GM23248 (cell line): Measurements from ENCODE around the gene NT5DC3. TPM values are rescaled to one million over a fixed set of nuclear protein-coding genes. Genes with fewer than 3 reads are reported as not detected.

Experiments
- DNase-seq: peaks from one replicate; pipeline ENCODE4 v3.0.0-alpha.2; 2015
- H2AFZ ChIP-seq: fragments of 200-600 bp; sonication (generic); 2 replicates; pipeline ENCODE4 v1.6.1; 2016; ENCODE audit warnings: antibody characterized with exemption
- H3F3A ChIP-seq: fragments of 200-600 bp; sonication (generic); 2 replicates; pipeline ENCODE4 v1.6.1; 2016; ENCODE audit warnings: mild to moderate bottlenecking, antibody characterized with exemption, mixed run types; ENCODE audit not compliant: insufficient read depth
- H3K27ac ChIP-seq: fragments of 200-600 bp; sonication (generic); 2 replicates; pipeline ENCODE4 v1.5.1; 2016; ENCODE audit warnings: mild to moderate bottlenecking
- H3K27me3 ChIP-seq: fragments of 200-600 bp; sonication (generic); replicated peaks from 2 replicates; pipeline ENCODE4 v1.6.1; 2016; ENCODE audit warnings: mild to moderate bottlenecking; ENCODE audit not compliant: insufficient read depth
- H3K36me3 ChIP-seq: fragments of 200-600 bp; sonication (generic); 2 replicates; pipeline ENCODE4 v1.6.1; 2016; ENCODE audit warnings: low read depth, mild to moderate bottlenecking
- H3K4me1 ChIP-seq: fragments of 200-600 bp; sonication (generic); 2 replicates; pipeline ENCODE4 v1.6.1; 2016; ENCODE audit warnings: mild to moderate bottlenecking; ENCODE audit not compliant: insufficient read depth
- H3K4me2 ChIP-seq: fragments of 200-600 bp; sonication (generic); one replicate; pipeline ENCODE4 v1.6.1; 2016; ENCODE audit warnings: mild to moderate bottlenecking; ENCODE audit not compliant: unreplicated experiment
- H3K4me3 ChIP-seq: fragments of 200-600 bp; sonication (generic); 2 replicates; pipeline ENCODE4 v1.5.1; 2016; ENCODE audit warnings: mild to moderate bottlenecking
- H3K79me2 ChIP-seq: fragments of 200-600 bp; sonication (generic); 2 replicates; pipeline ENCODE4 v1.6.1; 2016; ENCODE audit warnings: mild to moderate bottlenecking; ENCODE audit not compliant: insufficient read depth
- H3K9ac ChIP-seq: fragments of 200-600 bp; sonication (generic); 2 replicates; pipeline ENCODE4 v1.6.1; 2016; ENCODE audit warnings: mild to moderate bottlenecking
- H3K9me2 ChIP-seq: fragments of 200-600 bp; sonication (generic); 2 replicates; pipeline ENCODE4 v1.6.1; 2016; ENCODE audit warnings: mixed run types, mild to moderate bottlenecking, moderate library complexity; ENCODE audit not compliant: insufficient read depth
- H3K9me3 ChIP-seq: fragments of 200-600 bp; sonication (generic); one replicate; pipeline ENCODE4 v1.6.1; 2017; ENCODE audit warnings: low read depth
- H4K20me1 ChIP-seq: fragments of 200-600 bp; sonication (generic); 2 replicates; pipeline ENCODE4 v1.6.0; 2016; ENCODE audit not compliant: insufficient read depth
- EZH2 ChIP-seq: fragments of 200-600 bp; sonication (generic); IDR thresholded peaks from 2 replicates; pipeline ENCODE4 v1.6.1; 2018; ENCODE audit warnings: antibody characterized with exemption, mild to moderate bottlenecking; ENCODE audit not compliant: insufficient read depth, poor library complexity, severe bottlenecking
- EZH2phosphoT487 ChIP-seq: fragments of 200-600 bp; sonication (generic); IDR thresholded peaks from 2 replicates; pipeline ENCODE4 v1.6.1; 2018; ENCODE audit warnings: antibody characterized with exemption, moderate library complexity, mild to moderate bottlenecking, low read depth; ENCODE audit not compliant: insufficient read depth
- WGBS, 2 experiments: methylation state at CpG; one replicate each; pipeline ENCODE4 v1.1.6; 2015 to 2017; ENCODE audit warnings: low lambda C conversion rate in 2 of 2, low coverage in 1 of 2; ENCODE audit errors: missing lambda C conversion rate in 2 of 2; 5-methylcytosine and 5-hydroxymethylcytosine counted together
- in situ Hi-C: fragments of 300-500 bp; cut with MboI; formaldehyde crosslinking; loops from 2 replicates; pipeline ENCODE4 v1.15.0; 2020
- polyA plus RNA-seq: library from polyadenylated mRNA; unstranded; fragments of >200 nt; fragmentation: Nextera tagmentation; extraction: Ambion mirVana; gene quantifications from 2 replicates; pipeline ENCODE4 v1.2.1, GENCODE V29; 2016
- total RNA-seq: library from RNA; depleted of rRNA; stranded (reverse); fragments of >200 nt; shearing (Covaris generic); gene quantifications from 2 replicates; pipeline ENCODE4 v1.2.3, GENCODE V29; 2014

Gene NT5DC3
- total and polyA plus RNA-seq, 2 experiments from 2014 or later: 3.4 to 5.2 TPM

- in situ Hi-C loops: no loop called here
- DNase-seq: peak; percentile 90
- no peaks in the 10 kb centered on the region for H3K36me3 ChIP-seq
- peaks cover 34% of the 10 kb centered on the region for H3K79me2 ChIP-seq
- TF ChIP-seq EZH2 (no peak), EZH2phosphoT487 (no peak)
- H3K27ac ChIP-seq: no peak overlapping the region
- no peaks in the 10 kb centered on the region for H3F3A ChIP-seq
- H3K4me1 ChIP-seq: peaks cover 8% of the 10 kb centered on the region
- 57 to 59% methylated on average over 20 of the region's 20 CpGs for WGBS, 2 experiments
- no peaks in the 10 kb centered on the region for H3K9me2 ChIP-seq
- peak overlapping the region; percentile 57 for H3K4me2 ChIP-seq
- H2AFZ ChIP-seq: peak overlapping the region; percentile 78
- H3K9ac ChIP-seq: no peak overlapping the region
- no peaks in the 10 kb centered on the region for H3K27me3 ChIP-seq
- no peaks in the 10 kb centered on the region for H4K20me1 ChIP-seq
- no peaks in the 10 kb centered on the region for H3K9me3 ChIP-seq
- peak overlapping the region; percentile 91 for H3K4me3 ChIP-seq
Observed at GRCh38 chr12:103841690-103842584, 903 bp upstream of the NT5DC3 start.

- no peaks in the 10 kb centered on the region for H3K36me3 ChIP-seq
- 1 to 2% methylated on average over 24 to 29 of the region's 29 CpGs for WGBS, 2 experiments
- no peaks in the 10 kb centered on the region for H4K20me1 ChIP-seq
- H3K9me2 ChIP-seq: no peaks in the 10 kb centered on the region
- H3K9ac ChIP-seq: peak overlapping the region; percentile 86
- peak; percentile 82 for DNase-seq
- H3K79me2 ChIP-seq: peaks cover 48% of the 10 kb centered on the region
- no peaks in the 10 kb centered on the region for H3K27me3 ChIP-seq
- H3K9me3 ChIP-seq: no peaks in the 10 kb centered on the region
- in situ Hi-C loops: no loop called here
- peak overlapping the region; percentile 91 for H3K4me3 ChIP-seq
- peak overlapping the region; percentile 77 for H3K4me2 ChIP-seq
- no peaks in the 10 kb centered on the region for H3F3A ChIP-seq
- TF ChIP-seq EZH2: no peak
- no peak for TF ChIP-seq EZH2phosphoT487
- peak overlapping the region; percentile 85 for H2AFZ ChIP-seq
- no peak overlapping the region for H3K27ac ChIP-seq
- peaks cover 8% of the 10 kb centered on the region for H3K4me1 ChIP-seq
Observed at GRCh38 chr12:103840462-103840875, 565 bp downstream of the NT5DC3 start.

GRCh38 chr12:103839609-103840461 is 1.2 kb downstream of the NT5DC3 start:
- in situ Hi-C loops: no loop called here
- Histone ChIP-seq H3K9me3 (no peaks in the 10 kb centered on the region), H3K4me3 (peak overlapping the region; percentile 91), H3K27ac (no peak overlapping the region), H3F3A (peaks cover 4% of the 10 kb centered on the region), H2AFZ (no peak overlapping the region), H3K27me3 (no peaks in the 10 kb centered on the region), H3K9ac (peak overlapping the region; percentile 86), H3K4me1 (peaks cover 8% of the 10 kb centered on the region), H3K4me2 (peak overlapping the region; percentile 77), H3K9me2 (no peaks in the 10 kb centered on the region), H4K20me1 (no peaks in the 10 kb centered on the region), H3K79me2 (peaks cover 55% of the 10 kb centered on the region), H3K36me3 (no peaks in the 10 kb centered on the region)
- TF ChIP-seq EZH2phosphoT487: no peak
- no peak for TF ChIP-seq EZH2
- no peak for DNase-seq
- WGBS, 2 experiments: 76 to 81% methylated on average over 13 to 14 of the region's 14 CpGs

- H3K4me3 ChIP-seq: no peak overlapping the region; the same call in 1 of the 2 replicates
- H3K79me2 ChIP-seq: peaks cover 62% of the 10 kb centered on the region
- H3K27ac ChIP-seq: no peak overlapping the region
- no peaks in the 10 kb centered on the region for H4K20me1 ChIP-seq
- no peak overlapping the region for H2AFZ ChIP-seq
- no peaks in the 10 kb centered on the region for H3K9me3 ChIP-seq
- peaks cover 11% of the 10 kb centered on the region for H3F3A ChIP-seq
- no peak overlapping the region for H3K4me2 ChIP-seq
- peaks cover 11% of the 10 kb centered on the region for H3K4me1 ChIP-seq
- TF ChIP-seq EZH2: no peak
- no peak for TF ChIP-seq EZH2phosphoT487
- in situ Hi-C loops: no loop called here
- H3K36me3 ChIP-seq: no peaks in the 10 kb centered on the region
- no peak for DNase-seq
- H3K9me2 ChIP-seq: no peaks in the 10 kb centered on the region
- no peaks in the 10 kb centered on the region for H3K27me3 ChIP-seq
- WGBS, 2 experiments: 92 to 95% methylated on average over 4 of the region's 4 CpGs
- no peak overlapping the region for H3K9ac ChIP-seq
Observed at GRCh38 chr12:103839103-103839502, 1.9 kb downstream of the NT5DC3 start.
